BLaER1 treated with 17β-estradiol and CSF1 and Interleukin-3, amounts not matched to agents 10 nM and 100 nM (cell line): ENCODE results near the gene P2RX1.
A peak's percentile ranks its signal among the peaks of the same experiment; 100 is the strongest.

Experiments
- H3K27ac ChIP-seq, 11 experiments: shearing (Covaris generic); formaldehyde crosslinking; 2 replicates each; pipeline ENCODE4 v1.8.1; 2022
- H3K27me3 ChIP-seq, 11 experiments: shearing (Covaris generic); formaldehyde crosslinking; 2 replicates each; pipeline ENCODE4 v1.8.1; 2022
- H3K36me3 ChIP-seq, 11 experiments: shearing (Covaris generic); formaldehyde crosslinking; 2 replicates each; pipeline ENCODE4 v1.8.1; 2022
- H3K4me1 ChIP-seq, 10 experiments: shearing (Covaris generic); formaldehyde crosslinking; 2 replicates each; pipeline ENCODE4 v1.8.1; 2022
- H3K4me2 ChIP-seq, 11 experiments: shearing (Covaris generic); formaldehyde crosslinking; 2 replicates each; pipeline ENCODE4 v1.8.1; 2022
- H3K4me3 ChIP-seq, 10 experiments: shearing (Covaris generic); formaldehyde crosslinking; 2 replicates each; pipeline ENCODE4 v1.8.1; 2022
- H3K9ac ChIP-seq, 11 experiments: shearing (Covaris generic); formaldehyde crosslinking; 2 replicates each; pipeline ENCODE4 v1.8.1; 2022
- H3K9me3 ChIP-seq, 11 experiments: shearing (Covaris generic); formaldehyde crosslinking; replicated peaks in 1 of 11; 2 replicates each; pipeline ENCODE4 v1.8.1; 2022
- H4K20me1 ChIP-seq, 11 experiments: shearing (Covaris generic); formaldehyde crosslinking; 2 replicates each; pipeline ENCODE4 v1.8.1; 2022
- Cebpa-rat ChIP-seq, 11 experiments: shearing (Covaris generic); IDR thresholded peaks; 2 replicates each; pipeline ENCODE4 v1.8.1; 2022

Gene P2RX1

GRCh38 chr17:3889325-3890012 lies 26.8 kb downstream of the P2RX1 start:
- H3K27ac ChIP-seq: peak overlapping the region in 9 of 11 experiments; percentile 64 to 90 (median 78); a peak in 18 of 22 replicates
- H4K20me1 ChIP-seq: peaks cover 0 to 27% (median 9%) of the 10 kb centered on the region in 11 experiments; a peak in 12 of 22 replicates
- peak overlapping the region; percentile 91 to 100 (median 99) for H3K4me2 ChIP-seq
- H3K4me1 ChIP-seq: peaks cover 82 to 96% (median 89%) of the 10 kb centered on the region in 10 experiments
- peaks cover 0 to 10% (median 4%) of the 10 kb centered on the region in 11 experiments; a peak in 10 of 22 replicates for H3K36me3 ChIP-seq
- no peak for TF ChIP-seq Cebpa-rat (IDR thresholded peaks at IDR 0.05)
- peak overlapping the region in 4 of 10 experiments; percentile 13 to 41 (median 37); a peak in 7 of 20 replicates for H3K4me3 ChIP-seq
- H3K27me3 ChIP-seq: peaks cover 0 to 13% (median 9%) of the 10 kb centered on the region in 11 experiments; a peak in 7 of 22 replicates
- H3K9ac ChIP-seq: peak overlapping the region in 9 of 11 experiments; percentile 51 to 66 (median 62); a peak in 18 of 22 replicates
- no peaks in the 10 kb centered on the region for H3K9me3 ChIP-seq

- H3K27me3 ChIP-seq: peaks cover 0 to 13% (median 9%) of the 10 kb centered on the region in 11 experiments; a peak in 7 of 22 replicates
- H3K9me3 ChIP-seq: no peaks in the 10 kb centered on the region
- H3K4me2 ChIP-seq: peak overlapping the region; percentile 91 to 100 (median 99)
- H3K4me3 ChIP-seq: no peak overlapping the region
- H3K27ac ChIP-seq: peak overlapping the region in 9 of 11 experiments; percentile 67 to 90 (median 80); a peak in 18 of 22 replicates
- H4K20me1 ChIP-seq: peaks cover 0 to 27% (median 9%) of the 10 kb centered on the region in 11 experiments; a peak in 12 of 22 replicates
- peak overlapping the region in 9 of 11 experiments; percentile 38 to 71 (median 63); a peak in 17 of 22 replicates for H3K9ac ChIP-seq
- H3K36me3 ChIP-seq: peaks cover 0 to 20% (median 6%) of the 10 kb centered on the region in 11 experiments; a peak in 10 of 22 replicates
- H3K4me1 ChIP-seq: peaks cover 73 to 92% (median 80%) of the 10 kb centered on the region in 10 experiments
- TF ChIP-seq Cebpa-rat (IDR thresholded peaks at IDR 0.05): no peak
These were observed 27.7 kb downstream of the P2RX1 start for GRCh38 chr17:3888343-3889171.

- Histone ChIP-seq H3K4me3 (peak overlapping the region in 3 of 10 experiments; percentile 30 to 62 (median 54); a peak in 6 of 20 replicates), H3K36me3 (peaks cover 0 to 22% (median 6%) of the 10 kb centered on the region in 11 experiments; a peak in 10 of 22 replicates), H4K20me1 (peaks cover 0 to 27% (median 9%) of the 10 kb centered on the region in 11 experiments; a peak in 12 of 22 replicates), H3K27me3 (peaks cover 0 to 13% (median 9%) of the 10 kb centered on the region in 11 experiments; a peak in 7 of 22 replicates), H3K9me3 (no peaks in the 10 kb centered on the region), H3K9ac (peak overlapping the region in 10 of 11 experiments; percentile 39 to 75 (median 65); a peak in 20 of 22 replicates), H3K27ac (peak overlapping the region in 10 of 11 experiments; percentile 57 to 90 (median 79); a peak in 19 of 22 replicates), H3K4me2 (peak overlapping the region; percentile 91 to 100 (median 99)), H3K4me1 (peaks cover 68 to 90% (median 78%) of the 10 kb centered on the region in 10 experiments)
- no peak for TF ChIP-seq Cebpa-rat (IDR thresholded peaks at IDR 0.05)
These were observed 28.5 kb downstream of the P2RX1 start for GRCh38 chr17:3887804-3888203.

- peaks cover 0 to 27% (median 6%) of the 10 kb centered on the region in 11 experiments; a peak in 10 of 22 replicates for H3K36me3 ChIP-seq
- peaks cover 0 to 11% (median 8%) of the 10 kb centered on the region in 11 experiments; a peak in 7 of 22 replicates for H3K27me3 ChIP-seq
- no peaks in the 10 kb centered on the region for H3K9me3 ChIP-seq
- peaks cover 0 to 27% (median 9%) of the 10 kb centered on the region in 11 experiments; a peak in 12 of 22 replicates for H4K20me1 ChIP-seq
- peak overlapping the region; percentile 91 to 100 (median 99) for H3K4me2 ChIP-seq
- peak overlapping the region in 8 of 10 experiments; percentile 11 to 62 (median 42); a peak in 12 of 20 replicates for H3K4me3 ChIP-seq
- H3K4me1 ChIP-seq: peaks cover 67 to 90% (median 79%) of the 10 kb centered on the region in 10 experiments
- TF ChIP-seq Cebpa-rat (IDR thresholded peaks at IDR 0.05): no peak
- peak overlapping the region in 10 of 11 experiments; percentile 57 to 90 (median 79); a peak in 21 of 22 replicates for H3K27ac ChIP-seq
- peak overlapping the region in 10 of 11 experiments; percentile 39 to 75 (median 65); a peak in 21 of 22 replicates for H3K9ac ChIP-seq
These were observed 28.9 kb downstream of the P2RX1 start for GRCh38 chr17:3887394-3887793.

- H3K27ac ChIP-seq: peak overlapping the region in 10 of 11 experiments; percentile 57 to 90 (median 79); a peak in 21 of 22 replicates
- H3K9ac ChIP-seq: peak overlapping the region in 10 of 11 experiments; percentile 39 to 75 (median 65); a peak in 21 of 22 replicates
- peaks cover 0 to 24% (median 8%) of the 10 kb centered on the region in 11 experiments; a peak in 12 of 22 replicates for H4K20me1 ChIP-seq
- H3K4me3 ChIP-seq: peak overlapping the region in 8 of 10 experiments; percentile 11 to 62 (median 42); a peak in 13 of 20 replicates
- H3K4me1 ChIP-seq: peaks cover 61 to 84% (median 74%) of the 10 kb centered on the region in 10 experiments
- H3K27me3 ChIP-seq: peaks cover 0 to 5% (median 2%) of the 10 kb centered on the region in 11 experiments; a peak in 7 of 22 replicates
- TF ChIP-seq Cebpa-rat (IDR thresholded peaks at IDR 0.05): no peak
- H3K9me3 ChIP-seq: no peaks in the 10 kb centered on the region
- peaks cover 0 to 30% (median 6%) of the 10 kb centered on the region in 11 experiments; a peak in 10 of 22 replicates for H3K36me3 ChIP-seq
- H3K4me2 ChIP-seq: peak overlapping the region; percentile 91 to 100 (median 99)
These were observed 29.5 kb downstream of the P2RX1 start for GRCh38 chr17:3886776-3887175.

GRCh38 chr17:3885970-3886369 lies 30.3 kb downstream of the P2RX1 start:
- peak overlapping the region in 7 of 11 experiments; percentile 6 to 71 (median 58); a peak in 3 of 22 replicates for H3K9ac ChIP-seq
- TF ChIP-seq Cebpa-rat (IDR thresholded peaks at IDR 0.05): no peak
- H3K36me3 ChIP-seq: peaks cover 0 to 30% (median 6%) of the 10 kb centered on the region in 11 experiments; a peak in 10 of 22 replicates
- no peaks in the 10 kb centered on the region for H3K9me3 ChIP-seq
- peak overlapping the region; percentile 91 to 100 (median 99) for H3K4me2 ChIP-seq
- peaks cover 0 to 16% (median 6%) of the 10 kb centered on the region in 11 experiments; a peak in 10 of 22 replicates for H4K20me1 ChIP-seq
- H3K27ac ChIP-seq: peak overlapping the region in 8 of 11 experiments; percentile 73 to 90 (median 80); a peak in 14 of 22 replicates
- no peaks in the 10 kb centered on the region for H3K27me3 ChIP-seq
- peaks cover 53 to 76% (median 66%) of the 10 kb centered on the region in 10 experiments for H3K4me1 ChIP-seq
- H3K4me3 ChIP-seq: no peak overlapping the region

- TF ChIP-seq Cebpa-rat (IDR thresholded peaks at IDR 0.05): no peak
- no peaks in the 10 kb centered on the region for H3K27me3 ChIP-seq
- H3K9me3 ChIP-seq: no peaks in the 10 kb centered on the region
- H3K27ac ChIP-seq: peak overlapping the region in 7 of 11 experiments; percentile 32 to 90 (median 81); a peak in 10 of 22 replicates
- H3K4me2 ChIP-seq: peak overlapping the region in 7 of 11 experiments; percentile 91 to 100 (median 98); a peak in 13 of 22 replicates
- H3K36me3 ChIP-seq: peaks cover 0 to 30% (median 6%) of the 10 kb centered on the region in 11 experiments; a peak in 10 of 22 replicates
- no peak overlapping the region for H3K4me3 ChIP-seq
- peaks cover 0 to 9% (median 0%) of the 10 kb centered on the region in 11 experiments; a peak in 9 of 22 replicates for H4K20me1 ChIP-seq
- H3K9ac ChIP-seq: peak overlapping the region in 4 of 11 experiments; percentile 6 to 68 (median 12); a peak in 4 of 22 replicates
- H3K4me1 ChIP-seq: peaks cover 46 to 69% (median 59%) of the 10 kb centered on the region in 10 experiments
These were observed 31.0 kb downstream of the P2RX1 start for GRCh38 chr17:3885271-3885670.
